H1 (cell line): Measurements from ENCODE around the gene TNFSF18. TPM values are rescaled to one million over a fixed set of nuclear protein-coding genes. Genes with fewer than 3 reads are reported as not detected.

Experiments used
- CHD1 ChIP-seq: IDR thresholded peaks from 2 replicates; pipeline ENCODE4 v1.6.1; 2012; ENCODE audit warnings: low read depth, low read length, improper control_type of control experiment
- CTBP2 ChIP-seq: IDR thresholded peaks from 2 replicates; pipeline ENCODE4 v1.7.0; 2011; ENCODE audit warnings: borderline replicate concordance, mild to moderate bottlenecking, moderate library complexity, mixed read lengths, low read length; ENCODE audit not compliant: insufficient read depth, insufficient read length
- E2F6 ChIP-seq: IDR thresholded peaks from 2 replicates; pipeline ENCODE4 v1.6.1; 2012; ENCODE audit warnings: inconsistent platforms
- JUN ChIP-seq: IDR thresholded peaks from 2 replicates; pipeline ENCODE4 v1.6.1; 2011; ENCODE audit warnings: low read depth, mild to moderate bottlenecking, improper control_type of control experiment, low read length
- PHF8 ChIP-seq: fragments of 200-600 bp; sonication (generic); conservative IDR thresholded peaks from 2 replicates; pipeline ENCODE4 v1.7.1; 2012; ENCODE audit warnings: low read depth, mild to moderate bottlenecking, inconsistent platforms, low read length, moderate library complexity
- SAP30 ChIP-seq: fragments of 300-600 bp; sonication (generic); IDR thresholded peaks from 2 replicates; pipeline ENCODE4 v1.7.1; 2012; ENCODE audit warnings: low read length, moderate library complexity, mild to moderate bottlenecking, inconsistent platforms; ENCODE audit not compliant: insufficient read depth, insufficient replicate concordance
- polyA plus RNA-seq, 7 experiments: library from polyadenylated mRNA; depleted of rRNA in 3 of 7; stranded (reverse) in 5 of 7; unstranded in 2 of 7; fragments of >200 nt in 5 of 7; fragments of 200-250 nt in 2 of 7; gene quantifications; 1 replicate in 5 of 7; 2 replicates in 1 of 7; 4 replicates in 1 of 7; pipeline versions ENCODE4 v1.2.1 to v1.2.3, GENCODE V29; 2011 to 2013; ENCODE audit warnings: missing spikeins in 2 of 7, mixed read lengths in 2 of 7
- total RNA-seq: library from RNA; stranded (reverse); fragmentation: NEBNext Ultra II Directional; extraction: Animal tissue kit (Norgen Biotek cat#: 25700); gene quantifications from 2 replicates; pipeline ENCODE4 v1.2.1, GENCODE V29; 2021

The TNFSF18 gene
- total and polyA plus RNA-seq, 2 of the 8 experiments (the other 6 are each of a cell fraction or from before 2014, with no cell fraction given) = not detected

DNA sequence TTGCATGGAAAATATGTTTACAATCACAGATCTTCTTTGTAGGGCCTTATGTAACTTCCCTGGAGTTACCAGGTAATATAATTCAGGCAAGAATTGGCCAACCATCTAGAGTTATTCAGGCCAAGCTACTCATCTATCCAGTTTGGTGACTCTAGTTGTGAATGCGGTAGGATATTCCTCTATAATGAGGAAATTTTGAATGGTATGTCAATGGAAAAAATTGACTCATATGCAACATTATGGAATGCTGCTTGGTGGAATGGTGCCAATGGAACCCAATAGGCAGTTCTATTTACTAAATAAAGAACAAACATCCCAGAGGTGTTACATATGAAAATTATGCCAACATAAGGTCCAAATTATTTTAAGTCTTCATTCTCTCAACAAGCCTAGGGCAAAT lies 5.6 kb upstream of the TNFSF18 start (continued):
- TF ChIP-seq SAP30 (no peak), CHD1 (no peak), E2F6 (no peak), CTBP2 (no peak), JUN (no peak), PHF8 (no peak)
